A673 (cell line): ENCODE data around the gene HPS3. TPM values are rescaled to one million over a fixed set of nuclear protein-coding genes. Genes with fewer than 3 reads are reported as not detected.

ENCODE experiments used
- BruUV-seq: library from RNA; stranded (reverse); fragments of 400-500 nt; replicated peaks from 2 replicates; lab custom pipeline; 2021; lab: Mats Ljungman, UMichigan
- CTCF ChIA-PET: fragments of 300-600 bp; sonication (Branson Sonifier 250); formaldehyde crosslinking; loops from one replicate; lab custom pipeline; 2022; ENCODE audit warnings: antibody characterized with exemption; lab: Charles Lee
- POLR2A ChIA-PET: fragments of 300-600 bp; sonication (Branson Sonifier 250); formaldehyde crosslinking; loops from one replicate; lab custom pipeline; 2022; ENCODE audit warnings: antibody characterized with exemption; ENCODE audit not compliant: low non-redundant PET; lab: Charles Lee
- DNase-seq: peaks from one replicate; pipeline ENCODE4 v3.0.0-alpha.2; 2015; ENCODE audit warnings: low spot score
- H3K27ac ChIP-seq: fragments of 200-600 bp; sonication (generic); 2 replicates; pipeline ENCODE4 v1.5.1; 2016; ENCODE audit warnings: mixed run types, low read depth, mild to moderate bottlenecking, mixed read lengths, antibody characterized with exemption, low read length; ENCODE audit not compliant: poor library complexity, severe bottlenecking
- H3K27me3 ChIP-seq: fragments of 200-600 bp; sonication (generic); replicated peaks from 2 replicates; pipeline ENCODE4 v1.6.1; 2017; ENCODE audit warnings: mixed run types, low read depth, mild to moderate bottlenecking, mixed read lengths, antibody characterized with exemption, low read length; ENCODE audit not compliant: insufficient read depth, poor library complexity
- H3K36me3 ChIP-seq: fragments of 200-600 bp; sonication (generic); 2 replicates; pipeline ENCODE4 v1.6.1; 2016; ENCODE audit warnings: mixed run types, mild to moderate bottlenecking, mixed read lengths, antibody characterized with exemption, low read length; ENCODE audit not compliant: insufficient read depth, poor library complexity, severe bottlenecking
- H3K4me1 ChIP-seq: fragments of 200-600 bp; sonication (generic); 2 replicates; pipeline ENCODE4 v1.6.1; 2017; ENCODE audit warnings: mixed run types, mild to moderate bottlenecking, mixed read lengths, antibody characterized with exemption, low read length; ENCODE audit not compliant: insufficient read depth, poor library complexity, severe bottlenecking
- H3K4me3 ChIP-seq: fragments of 200-600 bp; sonication (generic); 2 replicates; pipeline ENCODE4 v1.5.1; 2016; ENCODE audit warnings: low read depth, mixed run types, mild to moderate bottlenecking, mixed read lengths, low read length; ENCODE audit not compliant: poor library complexity, severe bottlenecking
- H3K9me3 ChIP-seq: fragments of 200-600 bp; sonication (generic); 2 replicates; pipeline ENCODE4 v1.6.1; 2016; ENCODE audit warnings: mixed run types, low read depth, mild to moderate bottlenecking, mixed read lengths, antibody characterized with exemption, low read length; ENCODE audit not compliant: poor library complexity, severe bottlenecking
- CTCF ChIP-seq: fragments of 300-800, 200-600 bp; sonication (generic); conservative IDR thresholded peaks from 2 replicates; pipeline ENCODE4 v1.5.1; 2017; ENCODE audit warnings: low read depth, mild to moderate bottlenecking, antibody characterized with exemption, low read length, moderate library complexity, mixed read lengths
- EZH2 ChIP-seq: fragments of 200-600 bp; sonication (generic); IDR thresholded peaks from 2 replicates; pipeline ENCODE4 v1.6.1; 2017; ENCODE audit warnings: borderline replicate concordance, low read depth, mild to moderate bottlenecking, mixed read lengths, antibody characterized with exemption, low read length; ENCODE audit not compliant: poor library complexity, severe bottlenecking
- intact Hi-C: fragments of 100-400 bp; cut with micrococcal nuclease; formaldehyde crosslinking; loops from one replicate; pipeline ENCODE4 v1.10.0; 2022; ENCODE audit not compliant: unreplicated experiment
- total RNA-seq: library from RNA; stranded (reverse); gene quantifications from 2 replicates; pipeline ENCODE4 v1.2.3, GENCODE V29; 2021

The HPS3 gene
- total RNA-seq, 1 experiment from 2014 or later, result 12.6 TPM

- DNase-seq, result no peak
- no peak overlapping the region for H3K27ac ChIP-seq
- intact Hi-C loops, result no loop called here
- no TSS peak for BruUV-seq
- no peaks in the 10 kb centered on the region for H3K4me1 ChIP-seq
- no peaks in the 10 kb centered on the region for H3K36me3 ChIP-seq
- no peak overlapping the region for H3K4me3 ChIP-seq
- POLR2A ChIA-PET, result no interaction called here
- H3K9me3 ChIP-seq, result no peaks in the 10 kb centered on the region
- CTCF ChIA-PET, result no interaction called here
- TF ChIP-seq CTCF (no peak), EZH2 (no peak)
- no peaks in the 10 kb centered on the region for H3K27me3 ChIP-seq
These were observed 33.6 kb downstream of the HPS3 start for GRCh38 chr3:149163066-149163465.

- Histone ChIP-seq H3K4me1 (no peaks in the 10 kb centered on the region), H3K9me3 (no peaks in the 10 kb centered on the region), H3K36me3 (no peaks in the 10 kb centered on the region), H3K27ac (no peak overlapping the region), H3K27me3 (no peaks in the 10 kb centered on the region), H3K4me3 (no peak overlapping the region)
- TF ChIP-seq EZH2, result no peak
- no peak for TF ChIP-seq CTCF
- intact Hi-C loops, result no loop called here
- POLR2A ChIA-PET, result no interaction called here
- no TSS peak for BruUV-seq
- DNase-seq, result no peak
- CTCF ChIA-PET, result no interaction called here
These were observed 38.5 kb downstream of the HPS3 start for GRCh38 chr3:149167898-149168297.

GRCh38 chr3:149170672-149171071, 41.2 kb downstream of the HPS3 start:
- no peak overlapping the region for H3K27ac ChIP-seq
- no peaks in the 10 kb centered on the region for H3K27me3 ChIP-seq
- ChIA-PET CTCF (no interaction called here), POLR2A (no interaction called here)
- intact Hi-C loops, result no loop called here
- no peaks in the 10 kb centered on the region for H3K4me1 ChIP-seq
- H3K4me3 ChIP-seq, result no peak overlapping the region
- DNase-seq, result no peak
- TF ChIP-seq CTCF (no peak), EZH2 (no peak)
- BruUV-seq, result no TSS peak
- H3K9me3 ChIP-seq, result no peaks in the 10 kb centered on the region
- no peaks in the 10 kb centered on the region for H3K36me3 ChIP-seq
